ENCODE measurements around the gene RDH8.

The RDH8 gene

DNA sequence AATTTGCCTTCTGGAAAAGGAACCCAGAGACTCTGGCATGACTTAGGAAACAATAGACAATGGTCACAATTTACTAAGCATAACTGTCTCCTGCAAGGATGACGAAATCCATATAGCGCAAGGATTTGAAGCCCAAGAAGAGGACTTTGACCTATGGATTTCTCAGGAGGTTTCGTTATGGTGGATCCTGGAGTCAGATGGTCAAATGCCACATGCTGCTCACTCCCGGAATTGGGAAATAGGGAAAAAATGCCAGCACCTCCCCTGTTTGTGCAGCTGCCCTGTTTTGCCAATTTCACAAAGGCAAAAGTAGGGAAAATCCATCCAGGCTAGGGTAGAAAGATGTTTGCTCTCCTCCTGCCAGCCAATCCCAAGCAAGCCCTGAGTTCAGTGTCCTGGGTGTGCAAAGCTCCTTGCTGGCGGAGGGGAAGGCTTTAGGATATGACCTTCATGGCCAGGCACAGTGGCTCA, 23.4 kb downstream of the RDH8 start:
- no peak for DNase-seq (ENCODE audit: low read depth in 2 of 2)

DNA sequence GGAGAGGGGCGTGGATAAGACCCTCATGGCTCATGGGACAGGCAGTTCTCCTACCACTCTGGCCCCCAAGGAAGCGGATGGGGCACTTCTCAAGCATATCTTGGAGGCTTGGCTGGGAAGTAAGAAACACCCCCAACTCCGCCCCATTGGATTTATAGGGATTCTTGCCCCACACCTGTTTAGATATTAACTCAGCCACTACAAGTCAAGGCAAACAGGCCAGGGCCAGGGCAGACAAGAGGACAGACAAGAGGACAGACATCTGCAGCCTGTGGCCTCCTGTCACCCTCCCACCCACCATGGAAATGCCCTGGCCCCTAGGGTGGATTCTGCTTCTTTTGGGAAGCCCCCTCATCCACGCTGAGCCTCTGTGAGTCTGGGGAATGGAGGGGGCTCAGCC, 24.1 kb downstream of the RDH8 start:
- DNase-seq (ENCODE audit: low read depth in 2 of 2): no peak

DNA sequence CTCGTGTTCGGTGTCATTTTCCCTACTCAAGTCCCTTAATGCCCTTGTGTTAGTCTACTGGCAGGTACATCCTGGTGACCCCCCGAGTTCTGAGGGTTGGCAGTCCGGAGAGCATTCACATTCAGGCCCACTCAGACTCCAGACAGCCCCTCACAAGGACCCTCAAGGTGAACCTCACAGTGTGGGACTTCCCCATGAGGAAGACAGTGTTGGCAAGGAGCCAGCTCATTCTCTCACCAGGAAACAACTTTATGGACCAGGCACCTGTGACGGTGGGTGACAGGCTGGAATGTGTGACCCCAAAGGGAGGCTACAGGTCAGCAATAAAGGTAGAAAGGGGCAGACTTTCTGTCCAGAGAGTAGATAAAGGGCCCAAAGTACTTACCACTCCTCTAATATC, 24.5 kb downstream of the RDH8 start:
- DNase-seq (ENCODE audit: low read depth in 2 of 2): no peak

DNA sequence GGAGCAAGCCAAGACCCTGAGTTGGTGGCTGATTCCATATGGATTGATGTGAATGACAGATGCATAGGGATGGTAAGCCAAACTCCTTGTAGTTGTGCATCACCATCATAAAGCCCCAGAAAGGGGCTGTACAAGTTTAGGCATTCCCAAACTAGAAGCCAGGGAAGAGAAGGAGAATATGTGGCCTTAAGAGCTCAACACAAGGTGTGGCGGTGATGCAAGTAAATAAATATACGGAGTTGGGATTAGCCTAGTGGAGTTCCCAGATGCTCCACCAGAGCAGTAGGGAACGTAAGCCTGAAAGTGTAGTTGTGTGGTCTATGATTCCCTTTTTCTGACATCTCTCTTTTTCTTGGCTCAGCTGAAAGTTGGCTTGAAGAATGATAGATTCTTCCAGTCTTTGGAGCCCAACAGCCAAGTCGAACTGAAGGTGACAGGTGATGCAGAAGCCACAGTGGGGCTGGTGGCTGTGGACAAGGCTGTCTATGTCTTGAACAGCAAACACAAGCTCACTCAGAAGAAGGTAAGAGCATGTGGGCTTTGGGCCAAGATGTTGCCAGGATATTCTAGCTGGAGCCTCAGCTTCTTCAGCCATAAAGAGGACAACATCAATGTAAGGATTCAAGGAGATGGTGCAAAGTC, 30.1 kb downstream of the RDH8 start:
- DNase-seq (ENCODE audit: low read depth in 2 of 2): no peak

DNA sequence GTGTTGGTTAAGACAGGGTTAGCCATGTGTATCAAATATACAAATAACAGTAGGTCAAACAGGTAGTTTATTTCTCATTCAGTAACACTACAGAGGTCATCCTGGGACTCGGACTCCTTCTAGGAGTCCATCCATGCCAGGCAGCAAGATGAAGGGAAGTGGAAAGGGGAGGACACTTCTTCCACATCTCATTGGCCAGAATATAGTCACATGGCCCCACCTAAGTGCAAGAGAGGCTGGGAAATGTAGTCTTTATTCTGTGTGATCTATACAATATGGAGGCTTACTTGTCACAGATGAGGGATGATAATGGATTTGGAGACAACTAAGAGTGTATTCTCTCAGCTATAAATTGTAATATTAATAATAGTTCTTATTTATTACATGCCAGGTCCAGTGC, 31.1 kb downstream of the RDH8 start:
- DNase-seq (ENCODE audit: low read depth in 2 of 2): no peak

DNA sequence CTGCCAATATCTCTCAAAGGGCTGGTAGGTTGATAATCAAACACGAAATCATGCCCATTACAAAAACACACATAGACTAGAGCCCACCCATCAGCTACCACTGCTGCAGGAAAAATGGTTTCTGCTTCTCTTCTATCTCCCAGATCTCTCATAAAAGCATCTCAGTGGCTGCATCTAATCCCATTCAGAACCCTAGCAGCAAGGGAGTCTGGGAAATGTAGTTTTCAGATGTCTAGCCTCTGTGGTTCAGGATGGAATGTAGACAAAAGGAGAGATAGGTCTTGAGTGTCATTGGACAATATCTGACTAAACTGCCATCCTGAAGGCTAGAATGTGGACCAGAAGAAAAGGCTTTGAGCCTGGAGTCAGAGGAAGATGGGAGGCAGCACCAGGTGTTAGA, 32.1 kb downstream of the RDH8 start:
- DNase-seq (ENCODE audit: low read depth in 2 of 2): no peak

DNA sequence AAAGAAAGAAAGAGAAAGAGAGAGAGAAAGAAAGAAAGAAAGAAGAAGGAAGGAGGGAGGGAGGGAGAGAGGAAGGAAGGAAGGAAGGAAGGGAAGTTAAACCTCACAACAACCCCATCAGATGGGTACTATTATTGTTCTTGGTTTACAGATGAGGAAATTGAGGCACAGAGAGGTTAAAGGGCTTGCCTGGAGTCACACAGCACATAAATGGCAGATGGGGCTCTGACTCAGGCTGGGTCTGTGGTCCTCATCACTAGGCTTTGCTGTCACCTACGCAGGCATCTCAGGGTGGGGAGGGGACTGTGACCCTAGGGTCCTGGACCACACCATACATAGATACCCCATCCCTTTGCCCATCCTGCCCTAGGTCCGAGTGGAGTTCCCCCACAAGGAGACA, 36.3 kb downstream of the RDH8 start:
- DNase-seq (ENCODE audit: low read depth in 2 of 2): no peak

DNA sequence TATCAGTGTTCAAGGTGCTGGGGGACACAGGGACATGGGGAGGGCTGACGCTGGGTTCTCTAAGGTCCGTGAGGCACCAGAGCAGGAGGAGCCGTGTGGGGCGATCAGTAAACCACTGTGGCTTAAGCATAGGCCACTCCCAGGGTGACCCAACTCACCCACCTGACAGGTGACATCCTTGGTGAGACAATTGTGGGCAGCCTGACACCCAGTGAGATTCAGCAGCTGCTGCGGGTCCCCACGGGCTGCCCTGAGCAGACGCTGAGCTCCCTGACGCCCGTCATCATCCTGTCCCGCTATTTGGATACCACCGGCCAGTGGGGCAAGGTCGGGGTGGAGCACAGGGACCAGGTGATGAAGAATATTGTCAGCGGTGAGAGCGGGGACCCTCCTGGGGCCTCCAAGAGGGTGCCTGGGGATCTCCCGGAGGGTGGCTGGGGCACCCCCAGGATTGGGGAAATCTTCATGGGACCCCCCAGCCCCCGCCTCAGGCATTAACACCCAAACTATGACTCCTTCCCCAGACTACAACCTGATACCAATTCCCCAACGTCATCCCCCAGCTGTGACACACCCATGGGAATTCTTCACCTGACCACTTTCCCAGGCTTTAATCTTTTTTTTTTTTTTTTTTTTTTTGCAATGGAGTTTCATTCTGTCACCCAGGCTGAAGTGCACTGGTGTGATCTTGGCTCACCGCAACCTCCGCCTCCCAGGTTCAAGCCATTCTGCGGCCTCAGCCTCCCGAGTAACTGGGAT, 39.5 kb downstream of the RDH8 start:
- DNase-seq (ENCODE audit: low read depth in 2 of 2): no peak

DNA sequence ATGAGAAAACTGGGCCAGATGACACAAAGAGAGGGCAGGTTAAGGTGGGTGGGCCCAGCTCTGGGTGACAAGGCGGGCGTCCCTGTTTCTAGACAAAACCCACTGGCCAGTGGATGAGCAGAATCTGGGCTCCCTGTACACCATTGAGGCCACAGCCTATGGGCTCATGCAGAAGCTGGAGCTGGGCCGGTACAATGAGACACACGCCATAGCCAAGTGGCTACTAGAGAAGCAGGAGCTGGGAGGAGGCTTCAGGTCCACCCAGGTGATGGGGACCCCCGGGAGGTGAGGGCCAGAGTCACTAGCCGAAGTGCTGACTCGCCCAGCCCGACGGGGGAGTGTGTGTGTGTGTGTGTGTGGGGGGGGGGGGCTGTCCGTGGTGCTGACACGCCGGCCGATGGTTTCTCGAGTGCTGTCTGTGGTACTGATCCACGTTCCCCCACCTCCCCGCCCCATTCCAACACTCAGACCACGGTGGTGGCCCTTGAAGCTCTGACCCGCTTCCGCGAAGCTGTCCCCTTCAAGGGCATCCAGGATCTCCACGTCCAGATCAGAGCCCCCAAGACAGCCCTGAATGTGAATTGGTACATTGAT, 48.5 kb downstream of the RDH8 start:
- DNase-seq (ENCODE audit: low read depth in 2 of 2): no peak

DNA sequence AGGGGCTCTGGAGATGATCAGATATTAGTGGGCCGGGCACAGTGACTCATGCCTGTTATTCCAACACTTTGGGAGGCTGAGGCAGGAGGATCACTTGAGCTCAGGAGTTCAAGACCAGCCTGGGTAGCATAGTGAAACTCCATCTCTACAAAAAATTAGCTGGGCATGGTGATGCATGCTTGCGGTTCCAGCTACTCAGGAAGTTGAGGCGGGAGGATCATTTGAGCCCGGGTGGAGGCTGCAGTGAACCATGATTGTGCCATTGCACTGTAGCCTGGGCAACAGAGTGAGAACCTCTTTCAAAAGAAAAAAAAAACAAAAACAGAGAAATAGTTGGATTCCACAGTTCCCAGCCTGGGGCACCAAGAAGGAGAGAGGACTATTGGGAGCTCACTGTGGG, 54.9 kb downstream of the RDH8 start:
- DNase-seq (ENCODE audit: low read depth in 2 of 2): no peak

DNA sequence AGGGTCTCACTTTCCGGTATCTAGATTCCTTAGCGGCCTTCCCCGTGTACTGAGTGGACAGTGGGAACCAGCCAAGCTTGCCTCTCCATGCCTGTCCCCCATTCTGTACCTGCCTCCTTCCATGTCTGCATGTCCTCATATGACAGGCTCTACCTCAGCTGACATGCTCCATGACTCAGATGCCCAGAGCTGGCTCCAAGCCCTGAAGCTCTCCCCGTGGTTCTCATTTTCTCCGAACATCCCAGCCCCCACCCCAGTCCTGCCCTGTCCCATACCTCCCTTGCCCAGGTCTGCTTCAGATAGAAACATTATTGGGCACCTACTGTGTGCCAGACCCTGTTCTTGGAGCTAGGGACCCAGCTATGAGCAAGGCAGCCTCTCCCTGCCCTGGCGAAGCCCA, 55.8 kb downstream of the RDH8 start:
- no peak for DNase-seq (ENCODE audit: low read depth in 2 of 2)

DNA sequence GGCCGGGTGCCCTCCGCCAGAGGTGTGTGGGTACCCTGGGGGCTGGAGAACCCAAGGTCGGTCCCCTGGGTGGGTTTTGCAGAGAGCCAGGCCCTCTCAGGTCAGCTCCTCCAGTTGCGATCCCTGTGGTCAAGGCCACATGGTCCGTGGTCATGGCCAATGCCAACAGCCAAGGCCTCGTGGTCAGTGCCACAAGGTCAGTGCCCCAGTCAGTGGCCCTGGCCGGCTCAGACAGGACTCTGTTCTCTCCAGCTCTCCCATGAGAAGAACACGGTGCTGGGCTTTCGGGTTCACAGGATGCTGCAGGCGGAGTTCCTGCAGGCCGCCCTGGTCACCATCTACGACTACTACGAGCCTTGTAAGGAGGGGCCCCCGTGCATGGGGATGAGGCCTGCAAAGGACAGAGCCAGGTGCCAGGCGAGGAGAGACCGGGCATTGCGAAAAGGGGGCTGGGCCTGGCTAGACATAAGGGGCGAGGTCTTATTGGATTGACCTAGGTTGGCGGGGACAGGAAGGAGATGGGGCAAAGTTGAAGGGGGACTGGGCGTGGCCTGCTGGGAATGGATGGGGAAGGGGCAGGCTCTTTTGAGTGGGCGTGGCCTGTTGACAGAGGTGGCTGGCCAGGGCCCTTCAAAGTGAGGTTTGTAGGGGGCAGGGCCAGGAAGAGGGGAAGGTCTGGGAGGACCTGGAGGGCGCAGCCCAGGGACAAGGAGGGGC, 57.6 kb downstream of the RDH8 start:
- no peak for DNase-seq (ENCODE audit: low read depth in 2 of 2)

Measured in stimulated activated CD8-positive, alpha-beta memory T cell treated with anti-CD3 and anti-CD28 coated beads, Interleukin-15, amount 100 ng/mL, for 48 hours (primary cell).